ENCODE measurements around the gene EME1. TPM values are rescaled to one million over a fixed set of nuclear protein-coding genes. Genes with fewer than 3 reads are reported as not detected.

Gene EME1
- total and polyA plus RNA-seq, 2 experiments from 2014 or later: 14.4 to 15.9 TPM

GRCh38 chr17:50372758-50373556 is at the start of gene EME1, which contains the start of gene MRPL27 (continued):
- peak; percentile 90 for TF ChIP-seq ETS1 (IDR thresholded peaks at IDR 0.05)

- H3K4me2 ChIP-seq: no peak overlapping the region
- peaks cover 4% of the 10 kb centered on the region for H3K27me3 Mint-ChIP-seq (ENCODE audit: insufficient read depth, low read depth, poor library complexity)
- no peak overlapping the region for H3K4me3 Mint-ChIP-seq
- no peak overlapping the region for H3K27ac Mint-ChIP-seq
- H3K36me3 ChIP-seq (ENCODE audit: insufficient read depth): no peaks in the 10 kb centered on the region
- H3K9me3 Mint-ChIP-seq: no peaks in the 10 kb centered on the region; the same call in 2 of the 3 replicates
- DNase-seq (ENCODE audit: low spot score) (no peak), ATAC-seq (no peak)
- no peaks in the 10 kb centered on the region for H3K27me3 ChIP-seq (ENCODE audit: insufficient read depth)
- TF ChIP-seq ETS1 (IDR thresholded peaks at IDR 0.05) (no peak), POLR2AphosphoS5 (IDR thresholded peaks at IDR 0.05; ENCODE audit: low read depth) (no peak), REST (IDR thresholded peaks at IDR 0.05; ENCODE audit: unreplicated experiment) (no peak), JUNB (IDR thresholded peaks at IDR 0.05; ENCODE audit: unreplicated experiment) (no peak), CREB1 (CRISPR knock-in tag; IDR thresholded peaks at IDR 0.05; ENCODE audit: low read depth) (no peak), ZNF331 (CRISPR knock-in tag; IDR thresholded peaks at IDR 0.05; ENCODE audit: low read depth) (no peak), ZNF114 (CRISPR knock-in tag; IDR thresholded peaks at IDR 0.05) (no peak)
- no peaks in the 10 kb centered on the region for H3K4me1 ChIP-seq (ENCODE audit: insufficient read depth)
- no peak overlapping the region for H2AFZ ChIP-seq
- no peak overlapping the region for H3K4me3 ChIP-seq
- H3K36me3 Mint-ChIP-seq (ENCODE audit: low read depth): no peaks in the 10 kb centered on the region
- no peaks in the 10 kb centered on the region; the same call in 2 of the 3 replicates for H3K4me1 Mint-ChIP-seq
- no peaks in the 10 kb centered on the region for H3F3A ChIP-seq (replicated peaks; ENCODE audit: low read depth)
- no peaks in the 10 kb centered on the region for H4K20me1 ChIP-seq (replicated peaks; ENCODE audit: insufficient read depth)
- no peaks in the 10 kb centered on the region for H3K9me2 ChIP-seq (ENCODE audit: insufficient read depth)
- no peaks in the 10 kb centered on the region for H3K79me2 ChIP-seq (replicated peaks; ENCODE audit: insufficient read depth)
- H3K27ac ChIP-seq (ENCODE audit: low read depth): no peak overlapping the region
Observed at GRCh38 chr17:50325906-50326305, 47.1 kb upstream of the EME1 start.
